ENCODE results near the gene CCDC149. TPM values are rescaled to one million over a fixed set of nuclear protein-coding genes. Genes with fewer than 3 reads are reported as not detected.

The CCDC149 gene
- total RNA-seq, 1 donor: 12.3 TPM

- H3K4me2 ChIP-seq (ENCODE audit: insufficient read depth, low read length): peak overlapping the region; percentile 69
- peak overlapping the region; percentile 53 for H3K27ac ChIP-seq (ENCODE audit: low read depth, low read length)
- peak overlapping the region; percentile 43 for H2AFZ ChIP-seq (ENCODE audit: low read length)
- H3K4me1 ChIP-seq (ENCODE audit: insufficient read depth, low read length): peaks cover 11% of the 10 kb centered on the region
- H3K9me3 ChIP-seq (ENCODE audit: low read depth, low read length): no peaks in the 10 kb centered on the region
- H4K20me1 ChIP-seq (ENCODE audit: insufficient read depth, low read length): no peaks in the 10 kb centered on the region
- H3K79me2 ChIP-seq (ENCODE audit: insufficient read depth, low read length): no peaks in the 10 kb centered on the region
- TF ChIP-seq CTCF (IDR thresholded peaks at IDR 0.05; ENCODE audit: extremely low read depth, low read depth, low read length): no peak
- DNase-seq (ENCODE audit: insufficient read length, low spot score, missing footprints): no peak
- no peaks in the 10 kb centered on the region for H3K27me3 ChIP-seq (ENCODE audit: insufficient read depth, low read length)
- H3K4me3 ChIP-seq (ENCODE audit: insufficient read depth, low read length): peak overlapping the region; percentile 32
- H3K36me3 ChIP-seq (ENCODE audit: insufficient read depth, low read length): no peaks in the 10 kb centered on the region
These were observed 149.1 kb downstream of the CCDC149 start for GRCh38 chr4:24763631-24764297.

Small RNAs within 50 kb of the gene (small RNA-seq; reads per million reads assigned to genes)
- gene AC006390.1: not detected

Other genes with a start within 250 kb of the CCDC149 start
- 2.1 and 4.3 TPM in 2 replicates for gene SOD3, start 117.5 kb downstream of the CCDC149 start, total RNA-seq
- under 0.01 TPM in 2 replicates for gene LGI2, start 117.9 kb upstream of the CCDC149 start, total RNA-seq
- gene SEPSECS, start 247.4 kb upstream of the CCDC149 start, total RNA-seq: 8.3 and 9.1 TPM in 2 replicates

All from osteoblast (primary cell).